Fibroblast of mammary gland (primary cell): ENCODE results near the gene C10orf67.
"Not testable (repeated sequence)": the region's sequence is repeated elsewhere in the genome, so short reads cannot be mapped to it uniquely, and the experiment has no call there.

Experiments
- DNase-seq: peaks from one replicate; pipeline ENCODE4 v3.0.0-alpha.2; 2010; ENCODE audit warnings: low read depth
- H3K4me3 ChIP-seq: 2 replicates; pipeline ENCODE4 v1.5.1; 2011; ENCODE audit warnings: low read depth, mild to moderate bottlenecking, low read length, moderate library complexity; ENCODE audit not compliant: control insufficient read depth
- TF ChIP-seq, protein P1 (sequence below): conservative IDR thresholded peaks from 2 replicates; pipeline ENCODE4 v1.5.1; 2011; ENCODE audit warnings: low read depth, low read length, inconsistent platforms; ENCODE audit not compliant: control insufficient read depth, insufficient read depth

C10orf67 gene

DNA sequence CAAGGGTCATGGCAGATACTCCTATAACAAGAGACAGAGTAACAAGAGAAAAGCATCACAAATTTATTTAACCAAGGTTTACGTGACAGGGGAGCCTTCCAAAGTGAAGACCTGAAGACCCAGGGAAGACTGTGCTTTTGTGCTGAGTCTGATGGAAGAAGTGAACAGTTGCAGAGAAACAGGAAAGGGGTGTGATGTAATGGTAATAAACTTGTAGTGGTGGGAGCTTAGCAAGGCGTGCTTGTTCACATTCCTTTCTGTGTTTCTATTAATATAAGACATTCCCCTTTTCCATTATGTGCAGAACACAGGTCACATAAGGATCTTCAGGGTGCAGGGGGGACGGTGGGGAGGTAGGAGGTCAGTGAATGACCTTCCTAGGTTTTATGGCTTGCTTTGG lies 25.5 kb upstream of the C10orf67 start:
- no peak overlapping the region for H3K4me3 ChIP-seq
- no peak for DNase-seq
- TF ChIP-seq, protein P1, sequence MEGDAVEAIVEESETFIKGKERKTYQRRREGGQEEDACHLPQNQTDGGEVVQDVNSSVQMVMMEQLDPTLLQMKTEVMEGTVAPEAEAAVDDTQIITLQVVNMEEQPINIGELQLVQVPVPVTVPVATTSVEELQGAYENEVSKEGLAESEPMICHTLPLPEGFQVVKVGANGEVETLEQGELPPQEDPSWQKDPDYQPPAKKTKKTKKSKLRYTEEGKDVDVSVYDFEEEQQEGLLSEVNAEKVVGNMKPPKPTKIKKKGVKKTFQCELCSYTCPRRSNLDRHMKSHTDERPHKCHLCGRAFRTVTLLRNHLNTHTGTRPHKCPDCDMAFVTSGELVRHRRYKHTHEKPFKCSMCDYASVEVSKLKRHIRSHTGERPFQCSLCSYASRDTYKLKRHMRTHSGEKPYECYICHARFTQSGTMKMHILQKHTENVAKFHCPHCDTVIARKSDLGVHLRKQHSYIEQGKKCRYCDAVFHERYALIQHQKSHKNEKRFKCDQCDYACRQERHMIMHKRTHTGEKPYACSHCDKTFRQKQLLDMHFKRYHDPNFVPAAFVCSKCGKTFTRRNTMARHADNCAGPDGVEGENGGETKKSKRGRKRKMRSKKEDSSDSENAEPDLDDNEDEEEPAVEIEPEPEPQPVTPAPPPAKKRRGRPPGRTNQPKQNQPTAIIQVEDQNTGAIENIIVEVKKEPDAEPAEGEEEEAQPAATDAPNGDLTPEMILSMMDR, result no peak

DNA sequence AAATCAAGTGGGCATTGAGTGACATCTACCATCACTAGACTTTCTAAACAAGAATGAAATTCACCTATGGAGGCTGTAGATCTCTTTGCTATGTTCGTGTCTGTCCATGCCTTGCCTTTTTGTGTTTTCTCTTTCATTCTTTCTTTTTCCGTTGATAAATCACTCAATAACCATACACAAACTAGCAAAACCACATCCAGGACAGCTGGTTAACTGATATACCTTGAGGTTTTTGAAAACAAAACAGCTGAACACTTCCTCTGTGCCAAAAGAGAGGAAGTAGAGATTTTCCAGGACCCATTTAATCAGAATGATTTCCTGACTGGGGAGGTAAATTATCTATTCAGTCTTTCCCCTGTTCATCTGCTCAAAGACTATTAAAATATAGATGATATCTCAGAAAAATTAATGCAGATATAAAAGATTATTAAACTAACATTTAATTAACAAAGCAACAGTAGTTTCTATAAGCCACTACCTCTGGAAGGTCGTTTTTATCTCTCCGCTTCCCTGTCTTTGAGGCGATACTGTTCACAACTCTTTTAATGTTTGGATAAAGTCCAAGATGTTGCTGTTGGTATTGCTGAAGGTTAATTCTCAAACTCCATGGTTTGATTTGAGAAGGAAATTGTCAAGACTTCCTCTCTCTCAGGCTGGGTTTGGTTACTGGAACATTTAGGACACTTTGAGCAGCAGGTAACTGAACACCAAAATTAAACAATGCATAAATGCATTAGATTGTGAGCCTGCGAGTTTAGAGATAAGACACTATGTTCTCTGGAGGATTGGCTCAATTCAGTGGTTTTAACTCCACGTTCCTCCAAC lies 24.4 kb upstream of the C10orf67 start:
- TF ChIP-seq, protein P1, result no peak
- DNase-seq, result no peak
- H3K4me3 ChIP-seq, result no peak overlapping the region

DNA sequence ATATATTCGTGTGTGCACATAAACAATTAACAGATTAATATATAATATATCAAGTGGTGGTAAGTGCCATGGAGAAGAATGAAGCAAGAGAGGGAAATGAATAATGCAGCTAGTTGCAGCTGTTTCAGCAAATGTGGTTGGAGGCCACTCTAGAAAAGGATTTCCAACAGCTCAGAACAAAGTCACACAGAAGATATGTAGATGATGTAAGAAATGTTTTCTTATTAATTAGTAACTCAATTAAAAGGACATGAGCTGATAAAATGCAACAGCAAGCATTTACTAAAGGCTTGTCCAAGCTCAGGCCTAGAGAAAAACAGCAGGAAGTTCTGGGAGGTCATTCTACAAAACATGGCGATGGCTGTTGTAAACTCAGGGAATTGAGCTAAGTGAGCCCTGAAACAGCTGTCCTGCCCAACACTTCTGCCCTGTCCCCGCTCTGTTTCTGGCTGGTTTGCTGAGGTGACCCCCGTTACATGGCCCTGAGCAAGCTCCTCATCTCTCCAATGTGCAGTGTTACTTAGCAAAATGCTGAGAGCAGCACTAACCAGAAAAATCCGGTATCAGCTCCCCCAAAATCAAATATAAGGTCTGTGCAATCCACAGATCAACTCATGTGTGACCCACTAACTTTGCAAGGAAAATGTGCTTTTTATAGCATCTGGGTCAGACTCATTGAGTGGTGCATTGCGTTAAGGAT lies 23.4 kb upstream of the C10orf67 start:
- no peak for DNase-seq
- H3K4me3 ChIP-seq, result no peak overlapping the region
- TF ChIP-seq, protein P1, result no peak

DNA sequence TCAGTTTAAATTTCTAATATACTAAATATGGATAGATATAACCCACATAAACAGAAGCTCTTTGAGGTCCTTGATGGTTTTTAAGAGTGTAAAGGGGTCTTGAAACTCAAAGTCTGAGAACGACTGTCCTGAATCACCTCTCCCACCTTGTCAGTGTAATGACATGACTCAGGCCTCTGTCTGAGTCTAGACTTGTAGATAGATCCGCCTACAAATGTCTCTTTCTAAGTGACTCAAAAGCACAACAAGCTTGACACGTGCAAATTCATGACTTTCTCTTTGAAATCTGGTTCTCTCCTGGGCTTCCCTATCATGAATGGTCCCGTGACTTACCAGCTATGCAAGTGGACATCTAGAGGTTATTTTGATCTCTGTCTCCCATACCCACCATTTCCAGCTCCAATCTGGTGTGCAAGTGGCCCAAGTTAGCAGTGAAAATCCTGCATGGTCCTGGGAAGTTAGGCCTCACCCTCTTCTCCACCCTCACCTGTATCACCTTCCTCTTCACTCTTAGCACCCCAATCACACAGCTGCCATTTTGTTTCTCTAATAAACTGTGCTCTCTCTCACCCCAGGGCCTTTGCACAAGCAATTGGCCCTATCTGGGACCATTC lies 20.9 kb upstream of the C10orf67 start:
- peak; percentile 38 for DNase-seq
- H3K4me3 ChIP-seq, result not testable (repeated sequence)

DNA sequence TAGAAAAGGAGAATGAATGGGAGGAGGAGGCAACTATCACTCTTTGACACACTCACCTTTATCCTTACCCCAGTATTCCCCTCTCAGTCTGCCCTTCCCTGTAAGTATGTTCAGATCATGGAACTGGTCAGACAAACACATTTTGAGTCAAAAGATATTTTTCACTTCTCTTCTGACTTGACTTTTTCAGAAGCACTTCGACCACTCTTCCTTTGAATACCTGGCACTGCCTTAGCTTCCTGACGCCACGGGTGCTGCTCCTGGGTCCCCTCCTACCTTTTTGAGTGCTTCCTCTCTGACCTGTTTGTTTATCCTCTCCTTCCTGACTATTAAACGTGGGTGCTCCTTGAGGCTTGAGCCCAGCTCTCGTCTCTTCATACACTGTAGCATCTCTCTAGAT lies 19.8 kb upstream of the C10orf67 start:
- H3K4me3 ChIP-seq, result no peak overlapping the region
- TF ChIP-seq, protein P1, result no peak
- DNase-seq, result no peak

DNA sequence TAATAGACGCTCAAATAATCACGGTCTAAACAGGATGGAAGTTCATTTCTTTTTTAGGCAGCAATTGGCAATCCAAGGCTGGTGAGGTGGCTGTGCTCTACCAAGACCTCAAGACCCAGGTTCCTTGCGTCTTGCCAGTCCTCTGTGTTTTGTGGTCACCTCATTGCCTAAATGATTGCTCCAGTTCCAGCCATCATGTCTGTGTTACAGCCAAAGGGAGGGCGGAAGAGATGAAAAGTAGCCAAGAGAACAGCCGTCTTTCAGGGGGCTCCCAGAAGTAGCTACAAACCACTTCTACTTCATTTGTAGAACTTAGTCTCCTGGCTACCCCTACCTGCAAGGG lies 19.2 kb upstream of the C10orf67 start:
- TF ChIP-seq, protein P1, result no peak
- no peak overlapping the region for H3K4me3 ChIP-seq
- no peak for DNase-seq

DNA sequence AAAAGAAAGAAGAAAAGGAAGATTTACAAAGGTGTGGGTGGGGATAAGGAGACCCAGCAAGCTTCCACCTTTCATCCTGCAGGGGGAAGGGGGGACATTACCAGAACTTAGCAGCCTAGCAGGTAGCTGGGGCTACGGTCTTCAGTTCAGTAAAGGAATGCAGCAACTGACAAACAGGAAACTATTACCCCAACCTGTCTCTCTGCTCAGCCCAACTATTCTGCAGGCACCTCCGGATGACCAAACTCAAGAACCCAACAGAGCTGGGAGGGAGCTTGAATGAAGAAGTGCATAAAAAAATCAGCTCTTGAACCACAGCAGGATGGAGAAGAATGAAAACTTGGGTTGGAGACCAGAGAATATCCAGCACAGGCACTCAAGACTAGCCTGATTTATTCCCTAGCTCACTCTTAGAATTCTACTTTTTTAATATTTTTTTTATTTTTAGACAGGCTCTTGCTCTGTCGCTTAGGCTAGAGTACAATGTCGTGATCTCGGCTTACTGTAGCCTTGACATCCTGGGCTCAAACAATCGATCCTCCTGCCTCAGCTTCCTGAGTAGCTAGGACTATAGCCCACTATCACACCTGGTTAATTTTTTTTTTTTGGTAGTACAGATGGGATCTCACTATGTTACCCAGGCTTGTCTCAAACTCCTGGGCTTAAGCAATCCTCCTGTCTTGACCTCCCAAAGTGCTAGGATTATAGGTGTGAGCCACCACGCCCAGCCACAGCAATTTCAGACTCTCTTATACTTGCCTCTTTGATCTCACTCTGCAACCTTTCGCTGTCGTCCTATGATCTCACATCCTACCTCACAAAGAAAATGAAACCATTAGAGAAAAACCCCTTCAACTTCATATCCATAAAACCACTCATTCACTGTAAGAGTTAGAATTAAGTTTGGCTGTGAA lies 18.5 kb upstream of the C10orf67 start:
- no peak for DNase-seq

More for the DNA sequence above, 18.5 kb upstream of the C10orf67 start:
- no peak overlapping the region for H3K4me3 ChIP-seq
- TF ChIP-seq, protein P1, result no peak
